T-helper 2 cell (primary cell): ENCODE results near the gene TPGS1.

Experiments
- DNase-seq, 5 experiments: peaks; one replicate each; pipeline versions ENCODE4 v3.0.0 to v3.0.0-alpha.2; 2012 to 2022

The TPGS1 gene

GRCh38 chr19:496112-496665, 11.1 kb upstream of the TPGS1 start, which contains the start of gene MADCAM1:
TSS of gene MADCAM1 (plus strand) at chr19:496486. CDS start at chr19:496500, 14 bp downstream.
- no peak for DNase-seq

DNA sequence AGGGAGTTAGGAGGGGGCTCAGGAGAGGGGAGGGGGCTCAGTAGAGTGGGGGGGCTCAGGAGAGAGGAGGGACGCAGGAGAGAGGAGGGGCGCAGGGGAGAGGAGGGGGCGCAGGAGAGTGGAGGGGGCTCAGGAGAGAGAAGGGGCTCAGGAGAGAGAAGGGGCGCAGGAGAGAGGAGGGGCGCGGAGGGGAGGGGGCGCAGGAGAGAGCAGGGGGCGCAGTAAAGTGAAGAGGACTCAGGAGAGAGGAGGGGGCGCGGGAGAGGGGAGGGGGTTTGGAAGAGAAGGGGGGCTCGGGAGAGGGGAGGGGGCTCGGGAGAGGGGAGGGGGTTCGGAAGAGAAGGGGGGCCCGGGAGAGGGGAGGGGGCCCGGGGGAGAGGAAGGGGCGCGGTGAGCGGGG, 10.3 kb upstream of the TPGS1 start:
- no peak for DNase-seq

DNA sequence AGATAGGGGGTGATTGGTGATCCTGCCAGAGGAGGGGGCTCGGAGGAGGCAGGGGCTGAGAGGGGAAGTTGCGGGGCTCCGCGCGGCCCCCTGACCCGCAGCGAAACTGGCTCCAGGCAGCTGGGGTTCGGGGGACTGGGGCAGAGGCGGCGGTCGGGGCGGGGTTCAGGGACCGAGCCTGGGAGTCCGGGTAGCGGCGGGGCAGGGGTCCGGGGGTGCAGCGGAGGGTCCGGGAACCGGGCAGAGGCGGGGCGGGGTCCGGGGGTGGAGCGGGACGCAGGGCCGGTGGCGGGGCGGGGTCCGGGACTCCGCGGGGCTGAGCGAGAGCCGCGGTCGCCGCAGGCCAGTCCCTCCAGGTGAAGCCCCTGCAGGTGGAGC, 9.8 kb upstream of the TPGS1 start:
- no peak for DNase-seq

DNA sequence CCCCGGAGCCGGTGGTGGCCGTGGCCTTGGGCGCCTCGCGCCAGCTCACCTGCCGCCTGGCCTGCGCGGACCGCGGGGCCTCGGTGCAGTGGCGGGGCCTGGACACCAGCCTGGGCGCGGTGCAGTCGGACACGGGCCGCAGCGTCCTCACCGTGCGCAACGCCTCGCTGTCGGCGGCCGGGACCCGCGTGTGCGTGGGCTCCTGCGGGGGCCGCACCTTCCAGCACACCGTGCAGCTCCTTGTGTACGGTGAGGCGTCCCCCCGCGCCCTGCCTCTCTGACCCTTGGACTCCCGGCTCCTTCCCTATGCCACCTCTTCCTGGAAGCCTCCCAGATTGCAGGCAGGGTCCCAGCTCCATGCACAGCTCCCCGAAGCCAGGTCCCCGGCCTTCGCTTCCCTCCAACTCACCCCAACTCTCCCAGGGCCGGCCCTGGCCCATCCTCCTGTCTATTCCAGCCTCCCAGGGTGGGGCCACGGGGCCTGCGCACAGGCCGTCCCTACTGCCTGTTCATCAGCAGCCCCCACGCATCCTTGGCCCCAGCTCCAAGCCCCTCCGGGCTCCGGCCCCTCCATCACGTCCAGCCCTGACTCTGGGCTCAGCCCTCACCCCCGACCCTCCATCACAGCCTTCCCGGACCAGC, 9.3 kb upstream of the TPGS1 start:
- no peak for DNase-seq

GRCh38 chr19:498511-498891, 8.8 kb upstream of the TPGS1 start:
- DNase-seq, result no peak

- no peak for DNase-seq
Observed at GRCh38 chr19:498977-499623, 8.2 kb upstream of the TPGS1 start.

- DNase-seq, result no peak
Observed at GRCh38 chr19:501646-502045, 5.7 kb upstream of the TPGS1 start.

- no peak for DNase-seq
Observed at GRCh38 chr19:504616-505015, 2.7 kb upstream of the TPGS1 start.

DNA sequence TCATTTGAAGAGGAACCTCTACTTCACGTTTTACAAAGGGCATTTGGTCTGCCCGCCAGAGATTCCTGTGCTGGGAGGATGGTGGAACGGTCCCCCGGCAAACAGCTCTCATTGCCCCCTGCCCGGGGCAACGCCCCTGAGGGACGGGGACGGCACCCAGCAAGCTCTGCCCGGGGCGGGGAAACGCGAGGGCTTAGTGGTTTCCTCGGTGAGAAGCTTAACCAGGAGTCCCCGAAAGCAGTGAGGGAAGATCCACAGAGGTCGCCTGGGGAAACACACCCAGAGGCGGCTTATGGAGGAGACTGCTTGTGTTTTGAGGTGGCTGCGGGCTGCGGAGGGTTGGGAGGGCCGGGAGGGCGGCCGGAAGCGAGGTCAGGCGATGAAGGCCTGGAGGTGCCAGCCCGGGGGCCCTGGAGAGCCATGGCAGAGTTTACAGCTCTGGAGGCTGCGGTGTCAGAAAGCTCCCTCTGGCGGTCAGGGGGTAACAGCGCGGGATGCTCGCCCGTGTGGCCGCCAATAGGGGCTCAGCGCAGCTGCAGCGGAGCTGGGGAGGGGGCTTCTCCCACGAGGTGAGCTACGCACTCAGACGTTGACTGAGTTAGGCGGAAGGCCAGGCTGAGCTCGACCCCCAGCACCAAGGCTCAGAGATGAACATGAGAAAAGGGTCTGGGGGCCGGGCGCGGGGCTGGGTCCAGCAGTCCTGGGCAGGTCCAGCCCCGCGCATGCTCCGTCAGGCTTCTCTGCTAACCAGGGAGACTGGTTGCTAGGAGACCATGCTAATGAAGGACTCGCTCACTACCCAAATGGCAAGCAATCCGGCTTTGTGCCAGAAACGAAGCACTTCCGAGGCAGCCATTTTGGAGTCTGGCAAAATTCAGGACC, 652 bp upstream of the TPGS1 start:
- peak; percentile 77 to 98 (median 90) for DNase-seq

DNA sequence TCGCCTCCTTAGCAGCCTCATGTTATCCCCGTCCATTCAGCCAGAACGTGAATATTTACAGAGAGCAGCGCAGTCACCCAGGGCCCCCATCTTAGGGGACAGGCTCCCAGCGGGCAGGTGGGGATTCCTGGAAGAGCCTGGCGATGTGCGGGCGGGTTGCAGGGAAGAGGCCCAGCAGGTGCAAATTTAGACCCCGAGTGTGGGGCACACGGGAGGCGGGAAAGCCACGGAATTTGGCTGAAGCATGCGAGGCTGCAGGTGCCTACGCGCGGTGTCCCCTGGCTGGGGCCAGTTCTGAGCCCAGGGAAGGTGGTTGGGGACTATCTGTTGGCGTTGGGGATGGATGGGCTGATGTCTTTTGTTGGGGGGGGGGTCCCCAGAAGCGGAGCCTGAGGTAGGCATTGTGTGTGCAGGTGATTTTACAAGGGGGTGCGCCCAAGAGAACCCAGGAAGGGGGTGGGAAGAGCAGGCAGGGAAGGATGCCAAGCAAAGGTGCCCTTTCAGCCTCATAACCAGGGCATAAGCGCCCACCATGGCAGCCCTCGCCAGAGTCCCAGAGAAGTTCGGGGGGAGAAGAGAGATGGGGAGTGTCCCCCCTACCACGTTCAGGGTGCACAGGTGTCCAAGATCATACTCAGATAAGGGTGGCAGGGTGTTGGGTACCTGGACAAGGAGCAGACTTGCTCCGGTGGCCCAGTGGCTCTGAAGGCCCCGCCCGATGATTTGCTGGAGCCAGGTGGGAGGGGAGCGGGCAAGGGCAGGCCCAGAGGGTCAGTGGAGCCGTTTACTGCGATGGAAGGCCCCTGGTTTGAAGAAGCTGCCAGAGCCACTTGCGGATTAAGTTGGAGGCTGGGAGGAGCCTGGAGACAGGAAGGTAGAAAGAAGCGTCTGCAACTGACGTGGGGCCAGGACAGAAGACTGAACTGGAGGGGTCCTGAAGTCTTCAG, 1.2 kb downstream of the TPGS1 start:
- DNase-seq, result no peak

DNA sequence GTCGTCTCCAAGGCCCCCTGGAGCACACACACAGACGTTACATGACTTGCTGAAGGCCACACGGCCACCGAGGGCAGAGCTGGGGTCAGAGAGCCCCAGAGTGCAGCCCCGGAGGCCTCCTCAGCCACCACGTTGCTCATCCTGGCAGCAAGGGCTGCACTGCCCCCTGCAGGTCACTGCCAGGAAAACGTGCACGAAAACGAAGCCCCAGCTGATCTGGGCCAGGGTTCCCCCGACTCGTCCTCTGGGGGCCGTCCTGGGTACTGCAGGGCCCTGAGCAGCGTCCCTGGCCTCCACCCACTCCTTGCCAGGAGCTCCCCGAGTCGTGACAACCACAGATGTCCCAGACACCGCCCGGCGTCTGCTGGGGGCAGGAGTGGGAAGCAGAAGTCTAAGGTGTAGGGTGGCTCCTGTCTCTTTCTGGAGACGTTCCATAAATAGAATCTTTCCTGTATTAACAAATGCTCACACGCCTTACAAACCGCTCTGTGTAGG, 3.4 kb downstream of the TPGS1 start:
- peak; percentile 72 to 95 (median 89) for DNase-seq

GRCh38 chr19:511101-511851, 4.0 kb downstream of the TPGS1 start:
- peak; percentile 57 to 97 (median 90) for DNase-seq

DNA sequence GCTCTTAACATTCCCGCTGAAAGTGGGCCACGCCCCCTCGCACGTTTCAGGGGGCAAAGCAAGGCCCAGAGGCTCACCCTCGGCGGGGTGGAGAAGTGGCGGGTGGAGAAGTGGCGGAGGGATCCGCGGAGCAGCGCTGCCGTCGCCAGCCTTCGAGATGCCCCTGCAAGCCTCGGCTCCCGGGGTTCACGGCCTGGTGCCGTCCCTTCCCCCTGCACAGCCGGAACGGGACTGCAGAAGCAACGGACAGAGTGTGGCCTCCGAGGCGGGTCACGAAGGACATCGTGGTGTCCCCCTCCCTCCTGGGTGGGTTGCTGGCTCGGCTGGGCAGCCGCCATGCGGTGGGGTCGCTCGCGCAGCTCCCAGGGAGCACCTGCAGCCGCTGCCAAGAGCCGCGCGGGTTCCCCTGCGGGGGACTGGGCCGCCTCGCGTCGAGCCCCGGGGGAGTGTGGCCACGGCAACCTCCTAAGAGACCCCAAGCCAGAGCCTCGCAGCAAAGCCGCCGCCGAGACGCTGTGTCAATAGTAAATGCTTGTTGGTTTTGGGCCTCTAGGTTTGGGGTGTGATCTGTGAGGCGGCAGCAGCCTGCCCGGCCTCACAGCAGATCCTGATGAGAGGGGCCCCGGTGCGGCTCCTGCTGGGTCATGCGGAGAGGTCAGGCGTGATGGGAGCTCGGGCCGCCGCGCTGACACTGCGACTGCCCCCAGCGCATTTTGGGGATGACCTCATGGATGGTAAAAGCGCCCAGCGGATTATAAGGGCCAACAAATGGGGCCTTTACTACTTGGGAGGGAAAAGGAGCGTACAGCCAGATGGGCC, 5.5 kb downstream of the TPGS1 start:
- DNase-seq, result no peak

DNA sequence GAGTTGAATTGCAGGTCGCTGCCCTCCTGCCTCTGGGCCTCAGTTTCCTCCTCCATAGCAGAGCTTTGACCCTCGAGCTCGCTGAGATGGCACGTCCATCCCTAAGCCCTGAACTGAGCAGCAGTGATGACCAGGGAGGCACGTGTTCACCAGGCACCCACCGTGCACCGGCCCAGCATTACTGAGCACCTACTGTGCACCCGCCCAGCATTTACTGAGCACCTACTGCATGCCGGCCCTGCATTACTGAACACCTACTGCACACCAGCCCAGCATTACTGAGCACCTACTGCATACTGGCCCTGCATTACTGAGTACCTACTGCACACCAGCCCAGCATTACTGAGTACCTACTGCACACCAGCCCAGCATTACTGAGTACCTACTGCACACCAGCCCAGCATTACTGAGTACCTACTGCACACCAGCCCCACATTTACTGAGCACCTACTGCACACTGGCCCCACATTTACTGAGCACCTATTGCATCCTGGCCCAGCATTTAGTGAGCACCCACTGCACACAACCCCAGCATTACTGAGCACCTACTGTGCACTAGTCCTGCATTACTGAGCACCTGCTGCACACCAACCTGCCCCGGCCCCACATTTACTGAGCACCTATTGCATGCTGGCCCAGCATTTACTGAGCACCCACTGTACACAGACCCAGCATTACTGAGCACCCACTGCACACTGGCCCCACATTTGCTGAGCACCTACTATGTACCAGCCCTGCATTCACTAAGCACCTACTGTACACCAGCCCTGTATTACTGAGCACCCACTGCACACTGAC, 6.3 kb downstream of the TPGS1 start:
- DNase-seq, result no peak

GRCh38 chr19:514166-514663, 6.9 kb downstream of the TPGS1 start:
- DNase-seq, result no peak

DNA sequence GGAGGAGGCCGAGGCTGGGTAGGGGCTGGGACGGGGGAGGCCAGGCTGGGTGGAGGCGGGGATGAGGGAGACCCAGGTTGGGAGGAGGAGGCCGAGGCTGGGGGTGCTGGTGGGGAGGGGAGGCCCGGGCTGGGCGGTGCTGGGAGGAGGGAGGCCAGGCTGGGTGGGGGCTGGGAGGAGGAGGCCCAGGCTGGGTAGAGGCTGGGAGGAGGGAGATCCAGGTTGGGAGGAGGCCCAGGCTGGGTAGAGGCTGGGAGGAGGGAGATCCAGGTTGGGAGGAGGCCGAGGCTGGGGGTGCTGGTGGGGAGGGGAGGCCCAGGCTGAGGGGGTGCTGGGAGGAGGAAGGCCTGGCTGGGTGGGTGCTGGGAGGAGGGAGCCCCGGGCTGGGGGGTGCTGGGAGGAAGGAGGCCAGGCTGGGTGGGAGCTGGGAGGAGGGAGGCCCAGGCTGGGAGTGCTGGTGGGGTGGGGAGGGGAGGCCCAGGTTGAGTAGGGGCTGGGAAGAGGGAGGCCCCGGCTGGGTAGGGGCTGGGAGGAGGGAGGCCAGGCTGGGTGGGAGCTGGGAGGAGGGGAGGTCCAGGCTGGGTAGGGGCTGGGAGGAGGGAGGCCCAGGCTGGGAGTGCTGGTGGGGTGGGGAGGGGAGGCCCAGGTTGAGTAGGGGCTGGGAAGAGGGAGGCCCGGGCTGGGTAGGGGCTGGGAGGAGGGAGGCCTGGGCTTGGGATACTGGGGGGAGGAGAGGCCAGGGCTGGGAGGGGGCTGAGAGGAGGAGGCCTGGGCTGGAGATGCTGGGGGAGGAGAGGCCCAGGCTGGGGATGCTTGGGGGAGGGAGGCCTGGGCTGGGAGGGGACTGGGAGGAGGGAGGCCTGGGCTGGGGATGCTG, 10.7 kb downstream of the TPGS1 start:
- DNase-seq, result no peak

DNA sequence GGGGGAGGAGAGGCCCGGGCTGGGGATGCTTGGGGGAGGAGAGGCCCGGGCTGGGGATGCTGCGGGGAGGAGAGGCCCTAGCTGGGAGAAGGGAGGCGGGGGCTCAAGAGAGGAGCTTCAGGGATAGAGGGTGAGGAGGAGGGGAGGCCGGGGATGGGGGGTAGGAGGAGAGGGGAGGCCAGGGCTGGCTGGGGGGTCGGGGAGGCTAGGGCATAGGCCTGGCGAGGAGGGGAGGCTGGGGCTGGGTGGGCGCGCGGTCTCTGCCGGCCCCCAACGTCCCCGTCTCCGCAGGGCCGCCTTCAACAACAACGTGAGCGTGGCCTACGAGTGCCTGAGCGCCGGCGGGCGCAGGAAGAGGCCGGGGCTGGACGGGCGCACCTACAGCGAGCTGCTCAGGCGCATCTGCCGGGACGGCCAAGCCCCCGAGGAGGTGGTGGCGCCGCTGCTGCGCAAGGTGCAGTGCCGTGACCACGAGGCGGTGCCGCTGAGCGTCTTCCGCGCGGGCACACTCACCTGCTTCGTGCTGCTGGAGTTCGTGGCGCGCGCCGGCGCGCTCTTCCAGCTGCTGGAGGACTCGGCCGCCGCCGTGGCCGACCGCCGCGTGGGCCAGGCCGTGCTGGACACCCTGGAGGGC, 11.4 kb downstream of the TPGS1 start:
- DNase-seq, result peak in 4 of 5 experiments; percentile 27 to 71 (median 42)

GRCh38 chr19:519449-519865, 12.2 kb downstream of the TPGS1 start:
- DNase-seq, result no peak
